Bladder microvascular endothelial cell (primary cell): ENCODE results near the gene TPD52L3. TPM values are rescaled to one million over a fixed set of nuclear protein-coding genes. Genes with fewer than 3 reads are reported as not detected.

Experiments
- total RNA-seq: library from RNA; depleted of rRNA; stranded (reverse); fragments of >200 nt; gene quantifications from 2 replicates; pipeline ENCODE4 v1.2.3, GENCODE V29; 2014

TPD52L3 gene
- total RNA-seq, result not detected in 2 replicates

GRCh38 chr9:6328103-6328502 is at the start of gene TPD52L3:
Gene TPD52L3, plus strand, starts transcription at chr9:6328375. Its CDS starts 221 bp downstream, at chr9:6328596.

Other genes with a start within 250 kb of the TPD52L3 start
- 4.3 and 17.5 TPM in 2 replicates for gene IL33, start 112.6 kb upstream of the TPD52L3 start, total RNA-seq
- 40.8 and 111 TPM in 2 replicates for gene UHRF2, start 84.8 kb downstream of the TPD52L3 start, total RNA-seq